Calu3 (cell line): ENCODE data around the gene DCD. TPM values are rescaled to one million over a fixed set of nuclear protein-coding genes. Genes with fewer than 3 reads are reported as not detected.
"Not testable (repeated sequence)": the region's sequence is repeated elsewhere in the genome, so short reads cannot be mapped to it uniquely, and the experiment has no call there.

ENCODE experiments used
- BruUV-seq: library from RNA; stranded (reverse); fragments of 400-500 nt; replicated peaks from 2 replicates; lab custom pipeline; 2021; lab: Mats Ljungman, UMichigan
- CTCF ChIA-PET: fragments of 300-600 bp; sonication (Branson Sonifier 250); formaldehyde crosslinking; loops from one replicate; lab custom pipeline; 2022; ENCODE audit warnings: antibody characterized with exemption; lab: Charles Lee
- DNase-seq: peaks from one replicate; pipeline ENCODE4 v3.0.0; 2022
- H3K27ac Mint-ChIP-seq: one replicate; pipeline ENCODE4 v1.8.0; 2022; ENCODE audit warnings: mixed read lengths; ENCODE audit not compliant: unreplicated experiment
- H3K27me3 Mint-ChIP-seq: one replicate; pipeline ENCODE4 v1.8.0; 2022; ENCODE audit warnings: mixed read lengths; ENCODE audit not compliant: unreplicated experiment
- H3K36me3 Mint-ChIP-seq: one replicate; pipeline ENCODE4 v1.8.0; 2022; ENCODE audit warnings: mild to moderate bottlenecking, moderate library complexity, mixed read lengths; ENCODE audit not compliant: insufficient read depth, unreplicated experiment
- H3K4me1 Mint-ChIP-seq: one replicate; pipeline ENCODE4 v1.8.0; 2022; ENCODE audit warnings: mild to moderate bottlenecking, low read depth, mixed read lengths; ENCODE audit not compliant: unreplicated experiment
- H3K4me3 Mint-ChIP-seq: one replicate; pipeline ENCODE4 v1.8.0; 2022; ENCODE audit warnings: mild to moderate bottlenecking, low read depth, moderate library complexity, mixed read lengths; ENCODE audit not compliant: unreplicated experiment
- H3K9me3 Mint-ChIP-seq: one replicate; pipeline ENCODE4 v1.8.0; 2022; ENCODE audit warnings: low read depth, mixed read lengths; ENCODE audit not compliant: unreplicated experiment
- intact Hi-C: fragments of 100-400 bp; cut with micrococcal nuclease; formaldehyde crosslinking; loops from one replicate; pipeline ENCODE4 v1.10.0; 2022; ENCODE audit not compliant: unreplicated experiment
- total RNA-seq: library from RNA; stranded (reverse); gene quantifications from 2 replicates; pipeline ENCODE4 v1.2.3, GENCODE V29; 2022
- TF ChIP-seq, protein P1 (sequence below): fragments of 200-600 bp; IDR thresholded peaks from one replicate; pipeline ENCODE4 v1.8.0; 2022; ENCODE audit warnings: antibody characterized with exemption; ENCODE audit not compliant: unreplicated experiment

The DCD gene
- total RNA-seq, 1 experiment from 2014 or later = not detected

DNA sequence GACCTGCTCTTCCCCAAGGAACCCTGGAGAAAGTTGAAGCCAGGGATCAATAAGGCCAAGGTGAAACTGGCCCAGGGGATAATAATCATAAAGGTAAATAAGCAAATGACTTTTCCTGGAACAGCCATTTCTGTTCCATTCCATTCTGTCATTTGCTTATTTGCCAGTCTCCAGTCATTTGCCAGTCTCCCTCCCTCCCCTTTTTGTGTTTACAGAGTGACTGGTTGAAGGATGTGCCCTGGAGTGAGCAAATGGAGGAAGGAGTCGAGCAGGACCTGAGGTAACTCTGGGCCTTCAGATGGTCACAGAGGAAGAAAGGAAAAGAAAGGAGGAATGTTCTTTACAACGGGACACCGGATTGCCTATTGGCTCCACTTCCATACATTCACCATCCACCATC lies 17.8 kb upstream of the DCD start:
- H3K27ac Mint-ChIP-seq = no peak overlapping the region
- no peak overlapping the region for H3K4me3 Mint-ChIP-seq
- no TSS peak for BruUV-seq
- peaks cover 45% of the 10 kb centered on the region for H3K27me3 Mint-ChIP-seq
- CTCF ChIA-PET = no interaction called here
- intact Hi-C loops = no loop called here
- no peak for DNase-seq
- H3K4me1 Mint-ChIP-seq = no peaks in the 10 kb centered on the region
- TF ChIP-seq, protein P1, sequence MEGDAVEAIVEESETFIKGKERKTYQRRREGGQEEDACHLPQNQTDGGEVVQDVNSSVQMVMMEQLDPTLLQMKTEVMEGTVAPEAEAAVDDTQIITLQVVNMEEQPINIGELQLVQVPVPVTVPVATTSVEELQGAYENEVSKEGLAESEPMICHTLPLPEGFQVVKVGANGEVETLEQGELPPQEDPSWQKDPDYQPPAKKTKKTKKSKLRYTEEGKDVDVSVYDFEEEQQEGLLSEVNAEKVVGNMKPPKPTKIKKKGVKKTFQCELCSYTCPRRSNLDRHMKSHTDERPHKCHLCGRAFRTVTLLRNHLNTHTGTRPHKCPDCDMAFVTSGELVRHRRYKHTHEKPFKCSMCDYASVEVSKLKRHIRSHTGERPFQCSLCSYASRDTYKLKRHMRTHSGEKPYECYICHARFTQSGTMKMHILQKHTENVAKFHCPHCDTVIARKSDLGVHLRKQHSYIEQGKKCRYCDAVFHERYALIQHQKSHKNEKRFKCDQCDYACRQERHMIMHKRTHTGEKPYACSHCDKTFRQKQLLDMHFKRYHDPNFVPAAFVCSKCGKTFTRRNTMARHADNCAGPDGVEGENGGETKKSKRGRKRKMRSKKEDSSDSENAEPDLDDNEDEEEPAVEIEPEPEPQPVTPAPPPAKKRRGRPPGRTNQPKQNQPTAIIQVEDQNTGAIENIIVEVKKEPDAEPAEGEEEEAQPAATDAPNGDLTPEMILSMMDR = no peak
- H3K9me3 Mint-ChIP-seq = no peaks in the 10 kb centered on the region
- H3K36me3 Mint-ChIP-seq = no peaks in the 10 kb centered on the region

DNA sequence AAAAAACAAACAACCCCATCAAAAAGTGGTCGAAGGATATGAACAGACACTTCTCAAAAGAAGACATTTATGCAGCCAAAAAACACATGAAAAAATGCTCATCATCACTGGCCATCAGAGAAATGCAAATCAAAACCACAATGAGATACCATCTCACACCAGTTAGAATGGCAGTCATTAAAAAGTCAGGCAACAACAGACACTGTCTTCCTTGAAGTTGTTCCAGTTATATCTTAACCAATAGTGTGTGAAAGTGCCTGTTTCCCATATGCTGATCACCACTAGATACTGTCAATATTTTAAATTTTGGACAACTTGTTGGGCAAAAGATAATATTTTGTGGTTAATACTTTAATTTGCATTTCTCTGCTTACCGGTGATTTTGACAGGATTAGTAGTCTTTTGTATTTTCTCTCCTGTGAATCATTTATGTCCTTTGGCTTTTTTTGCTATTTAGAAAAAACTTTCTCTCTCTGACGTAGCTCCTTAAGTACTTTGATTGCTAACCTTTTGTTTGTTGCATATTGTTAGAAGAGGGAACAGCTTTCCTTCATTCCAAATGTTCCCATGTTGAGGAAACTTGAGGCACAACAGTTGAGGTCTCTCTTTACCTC lies 17.0 kb upstream of the DCD start:
- BruUV-seq, H3K4me1 Mint-ChIP-seq, H3K27ac Mint-ChIP-seq, CTCF ChIA-PET, H3K4me3 Mint-ChIP-seq, intact Hi-C loops, H3K9me3 Mint-ChIP-seq, H3K36me3 Mint-ChIP-seq, DNase-seq: not testable (repeated sequence)
- peaks cover 44% of the 10 kb centered on the region for H3K27me3 Mint-ChIP-seq

DNA sequence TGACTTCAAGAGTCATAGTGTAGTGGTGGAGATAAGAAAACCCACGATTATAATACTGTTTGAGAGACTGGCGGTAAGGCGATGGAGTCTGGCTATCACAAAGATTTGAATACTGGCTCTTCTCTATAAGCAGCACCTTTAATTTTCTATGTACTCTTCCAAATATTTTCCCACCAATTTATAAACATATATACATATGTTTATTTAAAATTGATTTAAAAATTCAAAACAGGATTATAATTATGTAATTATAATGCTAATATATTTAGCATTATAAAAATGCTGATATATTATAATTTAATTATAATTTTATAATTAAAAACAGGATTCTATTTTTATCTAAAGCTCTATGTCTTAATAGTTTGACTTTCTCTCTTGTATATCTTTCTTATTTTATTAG lies 15.4 kb upstream of the DCD start:
- H3K36me3 Mint-ChIP-seq = no peaks in the 10 kb centered on the region
- no peak for DNase-seq
- H3K27ac Mint-ChIP-seq = no peak overlapping the region
- intact Hi-C loops = no loop called here
- H3K9me3 Mint-ChIP-seq = no peaks in the 10 kb centered on the region
- CTCF ChIA-PET = interaction anchor here (0.9 kb wide), 1 partner anchor 8 kb away, joined by 3 read pairs; no protein-coding TSS in a partner anchor
- H3K4me3 Mint-ChIP-seq = no peak overlapping the region
- no TSS peak for BruUV-seq
- TF ChIP-seq, protein P1 = no peak
- peaks cover 47% of the 10 kb centered on the region for H3K27me3 Mint-ChIP-seq
- H3K4me1 Mint-ChIP-seq = no peaks in the 10 kb centered on the region

- Mint-ChIP-seq H3K9me3 (no peaks in the 10 kb centered on the region), H3K4me1 (no peaks in the 10 kb centered on the region), H3K36me3 (no peaks in the 10 kb centered on the region), H3K27me3 (peaks cover 53% of the 10 kb centered on the region), H3K4me3 (no peak overlapping the region), H3K27ac (no peak overlapping the region)
- BruUV-seq = no TSS peak
- CTCF ChIA-PET = no interaction called here
- no peak for DNase-seq
- intact Hi-C loops = no loop called here
- TF ChIP-seq, protein P1 = no peak
These were observed 13.9 kb upstream of the DCD start for GRCh38 chr12:54662026-54662425.

DNA sequence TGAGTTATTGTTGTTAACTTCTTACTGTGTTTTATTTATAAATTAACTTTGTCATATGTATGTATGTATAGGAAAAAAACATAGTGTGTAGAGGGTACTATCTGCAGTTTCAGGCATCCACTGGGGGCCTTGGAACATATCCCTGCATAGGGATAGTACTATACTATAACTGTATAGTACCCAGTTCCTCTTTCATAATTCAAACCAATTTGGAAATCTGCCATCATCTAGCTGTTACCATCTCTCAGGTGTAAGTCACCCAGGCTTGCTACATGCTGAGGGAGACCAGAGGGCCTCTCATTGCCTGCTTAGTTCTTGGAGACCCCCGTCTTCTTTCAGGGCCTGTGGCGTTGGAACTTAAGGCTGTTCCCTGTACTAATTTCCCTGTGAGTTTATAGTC lies 12.9 kb upstream of the DCD start:
- Mint-ChIP-seq H3K27ac (no peak overlapping the region), H3K36me3 (no peaks in the 10 kb centered on the region), H3K4me1 (no peaks in the 10 kb centered on the region)

More for the DNA sequence above, 12.9 kb upstream of the DCD start:
- BruUV-seq = no TSS peak
- intact Hi-C loops = no loop called here
- no peak for DNase-seq
- TF ChIP-seq, protein P1 = no peak
- peaks cover 59% of the 10 kb centered on the region for H3K27me3 Mint-ChIP-seq
- no peaks in the 10 kb centered on the region for H3K9me3 Mint-ChIP-seq
- no peak overlapping the region for H3K4me3 Mint-ChIP-seq
- CTCF ChIA-PET = interaction anchor here (0.5 kb wide), 1 partner anchor 40 kb away, joined by 4 read pairs; no protein-coding TSS in a partner anchor
